Activated CD8-positive, alpha-beta T cell treated with anti-CD3 and anti-CD28 coated beads for 36 hours (primary cell): ENCODE measurements around the gene MBD5. TPM values are rescaled to one million over a fixed set of nuclear protein-coding genes. Genes with fewer than 3 reads are reported as not detected.

ENCODE experiments used
- ATAC-seq: fragments of 200-7000 bp; cut with Tn5 transposase; one replicate; pipeline ENCODE4 v1.10.0; 2021; ENCODE audit warnings: mild to moderate bottlenecking, moderate library complexity
- CTCF ChIA-PET: fragments of 350-600 bp; sonication (Branson Sonifier 250); formaldehyde crosslinking; loops from one replicate; lab custom pipeline; 2021; ENCODE audit warnings: antibody characterized with exemption; lab: Charles Lee
- POLR2A ChIA-PET: fragments of 350-600 bp; sonication (Branson Sonifier 250); formaldehyde crosslinking; loops from one replicate; lab custom pipeline; 2021; ENCODE audit warnings: antibody characterized with exemption; lab: Charles Lee
- DNase-seq: peaks from one replicate; pipeline ENCODE4 v3.0.0-alpha.2; 2020
- H3K27ac Mint-ChIP-seq: one replicate; pipeline ENCODE4 v1.8.0; 2021; ENCODE audit warnings: mild to moderate bottlenecking, mixed read lengths
- H3K27me3 Mint-ChIP-seq: one replicate; pipeline ENCODE4 v1.8.0; 2021; ENCODE audit warnings: mixed read lengths
- H3K36me3 Mint-ChIP-seq: one replicate; pipeline ENCODE4 v1.8.0; 2021; ENCODE audit warnings: low read depth, mixed read lengths
- H3K4me1 Mint-ChIP-seq: one replicate; pipeline ENCODE4 v1.8.0; 2021; ENCODE audit warnings: low read depth, mixed read lengths
- H3K4me3 Mint-ChIP-seq: one replicate; pipeline ENCODE4 v1.8.0; 2021; ENCODE audit warnings: mild to moderate bottlenecking, moderate library complexity, mixed read lengths
- H3K9me3 Mint-ChIP-seq: one replicate; pipeline ENCODE4 v1.8.0; 2021; ENCODE audit warnings: mixed read lengths
- CTCF ChIP-seq: fragments of 200-600 bp; IDR thresholded peaks from one replicate; pipeline ENCODE4 v1.8.0; 2022; ENCODE audit warnings: antibody characterized with exemption, mild to moderate bottlenecking
- intact Hi-C: fragments of 100-400 bp; cut with micrococcal nuclease; formaldehyde crosslinking; loops from one replicate; pipeline ENCODE4 v1.10.0; 2022
- total RNA-seq, 2 experiments: library from RNA; stranded (reverse); gene quantifications; one replicate each; pipeline ENCODE4 v1.2.3, GENCODE V29; 2021

Gene MBD5
- total RNA-seq, 2 experiments from 2014 or later: 16.6 to 17.9 TPM

- no peaks in the 10 kb centered on the region for H3K27me3 Mint-ChIP-seq
- ChIA-PET POLR2A (no interaction called here), CTCF (no interaction called here)
- intact Hi-C loops: no loop called here
- H3K36me3 Mint-ChIP-seq: peaks cover 24% of the 10 kb centered on the region
- DNase-seq (no peak), ATAC-seq (no peak)
- TF ChIP-seq CTCF: no peak
- H3K4me1 Mint-ChIP-seq: peaks cover 4% of the 10 kb centered on the region
- peaks cover 10% of the 10 kb centered on the region for H3K9me3 Mint-ChIP-seq
- no peak overlapping the region for H3K4me3 Mint-ChIP-seq
- no peak overlapping the region for H3K27ac Mint-ChIP-seq
These were observed 223.9 kb downstream of the MBD5 start for GRCh38 chr2:148244593-148245292.

DNA sequence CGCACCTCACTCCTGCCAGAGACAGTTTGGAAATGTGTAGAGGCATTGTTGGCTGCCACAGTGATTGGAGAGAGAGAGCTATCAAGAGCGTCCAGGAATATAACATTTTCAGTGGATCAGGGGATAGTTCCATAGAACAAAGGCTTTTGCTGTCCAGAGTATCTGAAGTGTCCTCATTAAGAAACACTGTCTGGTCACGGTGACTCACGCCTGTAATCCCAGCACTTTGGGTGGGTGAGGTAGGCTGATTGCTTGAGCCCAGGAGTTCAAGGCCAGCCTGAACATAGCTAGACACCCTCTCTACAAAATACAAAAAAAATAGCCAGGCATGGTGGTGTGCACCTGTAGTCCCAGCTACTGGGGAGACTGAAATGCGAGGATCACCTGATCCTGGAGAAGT lies 231.1 kb downstream of the MBD5 start:
- Mint-ChIP-seq H3K4me3 (no peak overlapping the region), H3K36me3 (peaks cover 56% of the 10 kb centered on the region), H3K27ac (no peak overlapping the region), H3K4me1 (no peaks in the 10 kb centered on the region), H3K9me3 (peaks cover 12% of the 10 kb centered on the region), H3K27me3 (no peaks in the 10 kb centered on the region)
- ChIA-PET CTCF (no interaction called here), POLR2A (no interaction called here)
- DNase-seq (no peak), ATAC-seq (no peak)
- intact Hi-C loops: no loop called here
- TF ChIP-seq CTCF: no peak

GRCh38 chr2:148252646-148253045 lies 231.8 kb downstream of the MBD5 start:
- DNase-seq (no peak), ATAC-seq (no peak)
- H3K9me3 Mint-ChIP-seq: peaks cover 12% of the 10 kb centered on the region
- peaks cover 54% of the 10 kb centered on the region for H3K36me3 Mint-ChIP-seq
- POLR2A ChIA-PET: no interaction called here
- H3K27me3 Mint-ChIP-seq: no peaks in the 10 kb centered on the region
- CTCF ChIA-PET: no interaction called here
- TF ChIP-seq CTCF: no peak
- H3K4me1 Mint-ChIP-seq: no peaks in the 10 kb centered on the region
- no peak overlapping the region for H3K27ac Mint-ChIP-seq
- intact Hi-C loops: no loop called here
- no peak overlapping the region for H3K4me3 Mint-ChIP-seq

DNA sequence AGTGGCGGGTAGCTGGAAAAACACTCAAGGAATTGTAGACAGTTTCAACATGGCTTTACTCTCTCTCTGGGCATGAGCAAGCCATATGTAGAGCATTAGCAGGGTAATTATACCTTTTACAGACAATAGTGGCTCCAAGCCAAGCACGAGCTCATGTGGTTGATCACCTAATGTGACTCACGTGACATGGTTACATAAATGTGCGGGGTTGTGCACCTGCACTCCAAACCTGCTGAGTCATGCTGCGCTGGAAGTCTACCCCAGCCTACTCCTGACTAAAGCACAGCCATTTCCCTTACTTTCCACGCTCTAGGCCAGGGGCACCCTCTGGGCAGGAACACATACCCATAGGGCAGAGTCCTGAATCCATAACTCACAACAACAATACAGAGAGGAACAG lies 232.8 kb downstream of the MBD5 start:
- no peak for TF ChIP-seq CTCF
- ATAC-seq: no peak
- peaks cover 57% of the 10 kb centered on the region for H3K36me3 Mint-ChIP-seq
- peaks cover 12% of the 10 kb centered on the region for H3K9me3 Mint-ChIP-seq
- no peak overlapping the region for H3K4me3 Mint-ChIP-seq
- no peaks in the 10 kb centered on the region for H3K4me1 Mint-ChIP-seq
- ChIA-PET POLR2A (no interaction called here), CTCF (no interaction called here)
- intact Hi-C loops: no loop called here
- no peaks in the 10 kb centered on the region for H3K27me3 Mint-ChIP-seq
- H3K27ac Mint-ChIP-seq: no peak overlapping the region
- DNase-seq: no peak

DNA sequence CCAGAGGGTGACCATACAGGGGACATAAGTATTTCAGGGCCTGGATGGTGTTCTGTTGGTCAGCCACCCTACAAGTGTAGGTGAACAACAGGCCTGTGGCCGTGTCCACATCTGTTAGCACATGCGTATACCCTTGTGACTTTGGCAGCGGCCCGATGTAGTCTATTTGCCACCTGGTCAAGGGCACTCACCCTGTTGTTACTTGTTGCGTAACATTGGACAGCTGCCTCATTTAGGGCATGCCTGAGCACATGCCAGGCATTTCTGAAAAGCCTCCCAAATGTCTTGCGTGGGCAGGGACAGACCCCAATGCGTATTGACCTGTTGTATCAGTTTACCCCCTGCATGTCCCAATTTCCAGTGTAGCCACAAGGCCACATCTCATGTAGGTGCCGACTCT lies 235.0 kb downstream of the MBD5 start:
- DNase-seq: no peak
- peaks cover 19% of the 10 kb centered on the region for H3K9me3 Mint-ChIP-seq
- POLR2A ChIA-PET: interaction anchor here (0.6 kb wide), 2 partner anchors 8 to 147 kb away, joined by 3 to 5 read pairs; no protein-coding TSS in a partner anchor

More for the DNA sequence above, 235.0 kb downstream of the MBD5 start:
- Mint-ChIP-seq H3K4me3 (no peak overlapping the region), H3K27me3 (no peaks in the 10 kb centered on the region), H3K27ac (no peak overlapping the region), H3K36me3 (peaks cover 51% of the 10 kb centered on the region), H3K4me1 (peaks cover 2% of the 10 kb centered on the region)
- intact Hi-C loops: no loop called here
- no peak for ATAC-seq
- TF ChIP-seq CTCF: no peak
- CTCF ChIA-PET: no interaction called here
